ENCODE data around the gene PRSS16. TPM values are rescaled to one million over a fixed set of nuclear protein-coding genes. Genes with fewer than 3 reads are reported as not detected.

Gene PRSS16
- total and polyA plus RNA-seq, 9 of the 15 experiments (the other 6 are each of a cell fraction or from before 2014, with no cell fraction given), result 4.5 to 21.3 (median 12.1) TPM

DNA sequence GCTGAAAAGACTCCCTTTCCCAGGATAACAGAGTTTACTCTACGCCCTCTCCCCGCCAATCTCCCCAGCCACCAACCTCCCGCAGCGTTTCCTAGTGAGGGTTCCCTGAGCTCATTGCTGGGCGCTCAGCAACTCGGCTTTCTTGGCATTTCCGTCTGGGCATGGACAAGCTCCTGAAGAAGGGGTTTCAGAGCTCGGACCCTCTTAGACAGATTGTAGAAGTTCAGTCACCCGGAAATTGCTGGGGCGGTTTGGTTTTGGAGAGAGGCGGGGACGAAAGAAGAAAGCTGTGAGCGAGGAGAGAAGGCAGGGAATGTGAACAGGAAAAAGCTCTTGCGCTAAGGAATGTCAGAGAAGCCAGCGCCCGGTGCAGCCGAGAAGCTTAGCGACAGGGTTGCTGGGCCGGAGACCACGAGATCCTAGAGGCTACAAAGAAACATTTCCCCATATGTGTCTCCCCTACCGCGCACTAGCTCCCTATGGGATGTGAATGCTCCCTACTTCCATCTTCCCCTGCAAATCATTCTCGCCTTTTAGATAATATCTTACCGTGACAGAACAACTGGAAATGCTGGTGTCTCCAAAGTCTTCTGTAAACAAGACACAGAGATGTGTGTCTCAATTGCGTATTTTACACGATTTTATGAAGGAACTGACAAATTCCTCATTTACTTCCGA, 48.7 kb downstream of the PRSS16 start:
- under 1% methylated on average over 27 of the region's 27 CpGs for WGBS (ENCODE audit: insufficient coverage, low coverage, missing lambda C conversion rate)
- peak overlapping the region; percentile 74 to 93 for H3K9ac ChIP-seq (ENCODE audit: insufficient read depth in 1 of 2, low read depth in 2 of 2, low read length in 2 of 2)
- H3K4me1 ChIP-seq (replicated peaks in 1 of 2; ENCODE audit: control insufficient read depth in 2 of 2, insufficient read depth in 2 of 2, low read length in 2 of 2), result peaks cover under 1 to 10% of the 10 kb centered on the region in 2 experiments; a peak in 3 of 5 replicates
- no peaks in the 10 kb centered on the region for H3K9me1 ChIP-seq (ENCODE audit: control insufficient read depth, insufficient read depth, low read length)
- peak overlapping the region; percentile 67 for H3K4me3 ChIP-seq
- in situ Hi-C loops (cut with MboI), result no loop called here
- ATAC-seq (peak; percentile 47), FAIRE-seq (no peak), DNase-seq (ENCODE audit: extremely low read depth in 1 of 4, low spot score in 3 of 4) (peak in 3 of 4 experiments; percentile 29 to 61 (median 50))
- H3K79me2 ChIP-seq (ENCODE audit: control insufficient read depth, insufficient read depth, low read length), result no peaks in the 10 kb centered on the region
- H3K4me2 ChIP-seq (ENCODE audit: insufficient read depth, low read length), result peak overlapping the region; percentile 91
- intact Hi-C loops (cut with micrococcal nuclease), result loop anchor here (2.0 to 10.0 kb wide), 5 partner anchors 37 to 389 kb away; no protein-coding TSS in a partner anchor
- POLR2A ChIA-PET, result interaction anchor here (0.6 to 2.4 kb wide), 15 partner anchors 10 to 514 kb away, joined by 3 to 13 read pairs (median 5); partner anchors contain the start of gene ZNF391
- H4K20me1 ChIP-seq (replicated peaks; ENCODE audit: control insufficient read depth, insufficient read depth, low read length), result no peaks in the 10 kb centered on the region
- no TSS peak for BruUV-seq (replicated peaks)
- no peaks in the 10 kb centered on the region for H3K27me3 ChIP-seq (ENCODE audit: control insufficient read depth in 2 of 2, insufficient read depth in 2 of 2, low read length in 2 of 2)
- H2AFZ ChIP-seq (ENCODE audit: low read depth, low read length), result peak overlapping the region; percentile 97
- CTCF ChIA-PET (ENCODE audit: low intra/inter-chr PET ratio), result interaction anchor here (0.6 kb wide), 1 partner anchor 209 kb away, joined by 3 read pairs; no protein-coding TSS in a partner anchor
- no peaks in the 10 kb centered on the region for H3K36me3 ChIP-seq (ENCODE audit: control insufficient read depth, insufficient read depth, low read length)
- H3K27ac ChIP-seq (ENCODE audit: extremely low read depth, low read depth, low read length), result peak overlapping the region; percentile 17
- no peaks in the 10 kb centered on the region for H3K9me3 ChIP-seq (replicated peaks; ENCODE audit: control insufficient read depth, insufficient read depth, low read depth, low read length)
- TF ChIP-seq, protein P1, sequence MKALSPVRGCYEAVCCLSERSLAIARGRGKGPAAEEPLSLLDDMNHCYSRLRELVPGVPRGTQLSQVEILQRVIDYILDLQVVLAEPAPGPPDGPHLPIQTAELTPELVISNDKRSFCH (CRISPR knock-in tag; IDR thresholded peaks at IDR 0.05), result no peak
- TF ChIP-seq, protein P1 (tag; IDR thresholded peaks at IDR 0.05), result no peak
- peak in 1 of 2 experiments; percentile 58; a peak in 1 of 4 replicates for TF ChIP-seq MAZ (CRISPR knock-in tag; conservative IDR thresholded peaks at IDR 0.05 in 1 of 2, IDR thresholded peaks at IDR 0.05 in 1 of 2)
- no peak for TF ChIP-seq JUNB (CRISPR knock-in tag; conservative IDR thresholded peaks at IDR 0.05)
- TF ChIP-seq GTF2E2 (tag; IDR thresholded peaks at IDR 0.05), result no peak; the same call in 1 of the 2 replicates
- TF ChIP-seq, protein P2, sequence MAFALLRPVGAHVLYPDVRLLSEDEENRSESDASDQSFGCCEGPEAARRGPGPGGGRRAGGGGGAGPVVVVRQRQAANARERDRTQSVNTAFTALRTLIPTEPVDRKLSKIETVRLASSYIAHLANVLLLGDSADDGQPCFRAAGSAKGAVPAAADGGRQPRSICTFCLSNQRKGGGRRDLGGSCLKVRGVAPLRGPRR (CRISPR knock-in tag; IDR thresholded peaks at IDR 0.05), result no peak
- TF ChIP-seq, protein P3, sequence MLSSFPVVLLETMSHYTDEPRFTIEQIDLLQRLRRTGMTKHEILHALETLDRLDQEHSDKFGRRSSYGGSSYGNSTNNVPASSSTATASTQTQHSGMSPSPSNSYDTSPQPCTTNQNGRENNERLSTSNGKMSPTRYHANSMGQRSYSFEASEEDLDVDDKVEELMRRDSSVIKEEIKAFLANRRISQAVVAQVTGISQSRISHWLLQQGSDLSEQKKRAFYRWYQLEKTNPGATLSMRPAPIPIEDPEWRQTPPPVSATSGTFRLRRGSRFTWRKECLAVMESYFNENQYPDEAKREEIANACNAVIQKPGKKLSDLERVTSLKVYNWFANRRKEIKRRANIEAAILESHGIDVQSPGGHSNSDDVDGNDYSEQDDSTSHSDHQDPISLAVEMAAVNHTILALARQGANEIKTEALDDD (IDR thresholded peaks at IDR 0.05), result no peak
- no peak for TF ChIP-seq LCOR (CRISPR knock-in tag; IDR thresholded peaks at IDR 0.05)
- TF ChIP-seq, protein P4, sequence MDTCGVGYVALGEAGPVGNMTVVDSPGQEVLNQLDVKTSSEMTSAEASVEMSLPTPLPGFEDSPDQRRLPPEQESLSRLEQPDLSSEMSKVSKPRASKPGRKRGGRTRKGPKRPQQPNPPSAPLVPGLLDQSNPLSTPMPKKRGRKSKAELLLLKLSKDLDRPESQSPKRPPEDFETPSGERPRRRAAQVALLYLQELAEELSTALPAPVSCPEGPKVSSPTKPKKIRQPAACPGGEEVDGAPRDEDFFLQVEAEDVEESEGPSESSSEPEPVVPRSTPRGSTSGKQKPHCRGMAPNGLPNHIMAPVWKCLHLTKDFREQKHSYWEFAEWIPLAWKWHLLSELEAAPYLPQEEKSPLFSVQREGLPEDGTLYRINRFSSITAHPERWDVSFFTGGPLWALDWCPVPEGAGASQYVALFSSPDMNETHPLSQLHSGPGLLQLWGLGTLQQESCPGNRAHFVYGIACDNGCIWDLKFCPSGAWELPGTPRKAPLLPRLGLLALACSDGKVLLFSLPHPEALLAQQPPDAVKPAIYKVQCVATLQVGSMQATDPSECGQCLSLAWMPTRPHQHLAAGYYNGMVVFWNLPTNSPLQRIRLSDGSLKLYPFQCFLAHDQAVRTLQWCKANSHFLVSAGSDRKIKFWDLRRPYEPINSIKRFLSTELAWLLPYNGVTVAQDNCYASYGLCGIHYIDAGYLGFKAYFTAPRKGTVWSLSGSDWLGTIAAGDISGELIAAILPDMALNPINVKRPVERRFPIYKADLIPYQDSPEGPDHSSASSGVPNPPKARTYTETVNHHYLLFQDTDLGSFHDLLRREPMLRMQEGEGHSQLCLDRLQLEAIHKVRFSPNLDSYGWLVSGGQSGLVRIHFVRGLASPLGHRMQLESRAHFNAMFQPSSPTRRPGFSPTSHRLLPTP (IDR thresholded peaks at IDR 0.05; ENCODE audit: borderline replicate concordance, extremely low read depth, insufficient read length), result no peak
- TF ChIP-seq CC2D1A (IDR thresholded peaks at IDR 0.05), result no peak
- no peak for TF ChIP-seq ERF (CRISPR knock-in tag; IDR thresholded peaks at IDR 0.05)
- no peak for TF ChIP-seq IRF2 (CRISPR knock-in tag; IDR thresholded peaks at IDR 0.05)
- TF ChIP-seq, protein P5, sequence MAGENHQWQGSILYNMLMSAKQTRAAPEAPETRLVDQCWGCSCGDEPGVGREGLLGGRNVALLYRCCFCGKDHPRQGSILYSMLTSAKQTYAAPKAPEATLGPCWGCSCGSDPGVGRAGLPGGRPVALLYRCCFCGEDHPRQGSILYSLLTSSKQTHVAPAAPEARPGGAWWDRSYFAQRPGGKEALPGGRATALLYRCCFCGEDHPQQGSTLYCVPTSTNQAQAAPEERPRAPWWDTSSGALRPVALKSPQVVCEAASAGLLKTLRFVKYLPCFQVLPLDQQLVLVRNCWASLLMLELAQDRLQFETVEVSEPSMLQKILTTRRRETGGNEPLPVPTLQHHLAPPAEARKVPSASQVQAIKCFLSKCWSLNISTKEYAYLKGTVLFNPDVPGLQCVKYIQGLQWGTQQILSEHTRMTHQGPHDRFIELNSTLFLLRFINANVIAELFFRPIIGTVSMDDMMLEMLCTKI (IDR thresholded peaks at IDR 0.05; ENCODE audit: partially characterized antibody), result no peak
- peak; percentile 48; the same call in 1 of the 2 replicates for TF ChIP-seq TEAD4 (IDR thresholded peaks at IDR 0.05; ENCODE audit: low read length)
- TF ChIP-seq TEAD4 (CRISPR knock-in tag; IDR thresholded peaks at IDR 0.05; ENCODE audit: borderline replicate concordance), result no peak
- no peak for TF ChIP-seq WHSC1 (IDR thresholded peaks at IDR 0.05; ENCODE audit: low read length)

All from K562 (cell line).